ENCODE data around the gene DUSP9. TPM values are rescaled to one million over a fixed set of nuclear protein-coding genes. Genes with fewer than 3 reads are reported as not detected.

DUSP9 gene
- total RNA-seq, 1 experiment from 2014 or later: 2.4 TPM

GRCh38 chrX:153600032-153600373 lies 47.0 kb upstream of the DUSP9 start:
- peaks cover 39% of the 10 kb centered on the region for H3K9me3 ChIP-seq (ENCODE audit: control insufficient read depth, low read depth, low read length)
- no peak overlapping the region for H3K27ac Mint-ChIP-seq
- H2BK20ac ChIP-seq (ENCODE audit: low read depth, low read length, poor library complexity, severe bottlenecking): no peak overlapping the region
- H3K4me2 ChIP-seq (ENCODE audit: insufficient read depth, insufficient read length, low read length): peak overlapping the region; percentile 89
- no peak for DNase-seq
- H2BK120ac ChIP-seq (ENCODE audit: low read depth, low read length, poor library complexity, severe bottlenecking): no peak overlapping the region
- TF ChIP-seq, protein P1, sequence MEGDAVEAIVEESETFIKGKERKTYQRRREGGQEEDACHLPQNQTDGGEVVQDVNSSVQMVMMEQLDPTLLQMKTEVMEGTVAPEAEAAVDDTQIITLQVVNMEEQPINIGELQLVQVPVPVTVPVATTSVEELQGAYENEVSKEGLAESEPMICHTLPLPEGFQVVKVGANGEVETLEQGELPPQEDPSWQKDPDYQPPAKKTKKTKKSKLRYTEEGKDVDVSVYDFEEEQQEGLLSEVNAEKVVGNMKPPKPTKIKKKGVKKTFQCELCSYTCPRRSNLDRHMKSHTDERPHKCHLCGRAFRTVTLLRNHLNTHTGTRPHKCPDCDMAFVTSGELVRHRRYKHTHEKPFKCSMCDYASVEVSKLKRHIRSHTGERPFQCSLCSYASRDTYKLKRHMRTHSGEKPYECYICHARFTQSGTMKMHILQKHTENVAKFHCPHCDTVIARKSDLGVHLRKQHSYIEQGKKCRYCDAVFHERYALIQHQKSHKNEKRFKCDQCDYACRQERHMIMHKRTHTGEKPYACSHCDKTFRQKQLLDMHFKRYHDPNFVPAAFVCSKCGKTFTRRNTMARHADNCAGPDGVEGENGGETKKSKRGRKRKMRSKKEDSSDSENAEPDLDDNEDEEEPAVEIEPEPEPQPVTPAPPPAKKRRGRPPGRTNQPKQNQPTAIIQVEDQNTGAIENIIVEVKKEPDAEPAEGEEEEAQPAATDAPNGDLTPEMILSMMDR (conservative IDR thresholded peaks at IDR 0.05): no peak
- H2AFZ ChIP-seq (ENCODE audit: low read length): no peak overlapping the region
- no peak overlapping the region for H2BK5ac ChIP-seq (ENCODE audit: insufficient read length, low read length)
- no peak overlapping the region for H2BK15ac ChIP-seq (ENCODE audit: low read depth, low read length)
- H3K56ac ChIP-seq (ENCODE audit: insufficient read length, low read depth, low read length): no peak overlapping the region
- H3K27me3 ChIP-seq (ENCODE audit: insufficient read depth, low read length): no peaks in the 10 kb centered on the region
- peaks cover 8 to 17% (median 15%) of the 10 kb centered on the region in 3 experiments for H3K36me3 Mint-ChIP-seq (ENCODE audit: insufficient read depth in 1 of 3, low read depth in 3 of 3)
- H3T11ph ChIP-seq (ENCODE audit: low read length): no peak overlapping the region
- H3K9me3 Mint-ChIP-seq: peaks cover 77 to 80% of the 10 kb centered on the region in 2 experiments
- H2BK12ac ChIP-seq (ENCODE audit: insufficient read length, low read depth, low read length): no peak overlapping the region
- no peaks in the 10 kb centered on the region for H3K4me1 ChIP-seq (ENCODE audit: insufficient read depth, low read length)
- WGBS (ENCODE audit: extremely low coverage, insufficient read length, low lambda C conversion rate): no CpG with 5 or more reads among the region's 2 CpGs
- no peak overlapping the region for H3K18ac ChIP-seq (ENCODE audit: insufficient read length, low read depth, low read length)
- no peak overlapping the region for H4K91ac ChIP-seq (ENCODE audit: insufficient read length, low read depth, low read length)
- H3K23ac ChIP-seq (ENCODE audit: insufficient read length, low read depth, low read length): no peak overlapping the region
- H3K9ac ChIP-seq (ENCODE audit: extremely low read depth, insufficient read length, low read length): no peak overlapping the region
- peaks cover 8 to 10% of the 10 kb centered on the region in 2 experiments for H3K4me1 Mint-ChIP-seq
- peaks cover 2% of the 10 kb centered on the region for H4K20me1 ChIP-seq (ENCODE audit: control insufficient read depth, insufficient read depth, insufficient read length)
- no peak overlapping the region for H2AK5ac ChIP-seq (ENCODE audit: insufficient read length, low read length)
- no peak overlapping the region for H3K27ac ChIP-seq (ENCODE audit: insufficient read length, low read depth, low read length)
- H3K23me2 ChIP-seq (ENCODE audit: insufficient read length, low read depth, low read length, poor library complexity, severe bottlenecking): peaks cover 14% of the 10 kb centered on the region
- no peak overlapping the region for H3K14ac ChIP-seq (ENCODE audit: insufficient read depth, low read length)
- no peaks in the 10 kb centered on the region for H3K79me1 ChIP-seq (ENCODE audit: insufficient read depth, low read depth, low read length, poor library complexity, severe bottlenecking)
- no peaks in the 10 kb centered on the region for H3K79me2 ChIP-seq (ENCODE audit: insufficient read depth, low read length)
- no peak overlapping the region for H4K5ac ChIP-seq (ENCODE audit: insufficient read length, low read depth, low read length)
- no peak overlapping the region for H3K4ac ChIP-seq (ENCODE audit: low read depth, low read length)
- peaks cover 30% of the 10 kb centered on the region for H3K27me3 Mint-ChIP-seq (ENCODE audit: low read depth)
- no peak overlapping the region for H4K8ac ChIP-seq (replicated peaks; ENCODE audit: insufficient read length, low read depth, low read length)
- H3K4me3 Mint-ChIP-seq: peak overlapping the region; percentile 65 to 80
